Heart left ventricle (tissue), 13 donors: ENCODE data around the gene SPOCK1.

Source experiments
- CTCF ChIP-seq, 12 donors: fragments of 200-600 bp; sonication (generic) in 4 of 12; IDR thresholded peaks; one replicate each; pipeline versions ENCODE4 v1.5.0 to v1.8.0; 2018 to 2022; ENCODE audit warnings: antibody characterized with exemption in 12 of 12, mild to moderate bottlenecking in 5 of 12
- POLR2A ChIP-seq, 2 donors: fragments of 450-650 bp; IDR thresholded peaks; one replicate each; pipeline ENCODE4 v1.6.1; 2017; ENCODE audit warnings: antibody characterized with exemption in 2 of 2, mild to moderate bottlenecking in 2 of 2, moderate library complexity in 2 of 2
- donor health status: ischemic (EF 13 %, LVEDD 7.1; RV severe dilation, severe dysfunction).
- donor health status: DM: no; HTN: yes; CAD: no.
- donor health status: DM: no; HTN: no; CAD: no.
- donor health status: ischemic (EF 25% LVEDD 6.9; RV normal size, moderate dysfunction).
- donor health status: ischemic (EF 25% LVEDD 5.7; RV mildly dilated, moderate dysfunction).
- donor health status: ischemic (EF 35%, LVEDD 5.7; RV mildly dilated, moderate dysfunction).
- donor health status: nonischemic (EF 11% LVEDD 7.7; RV severe dilation, severe dysfunction).
- donor health status: DM: yes; HTN: yes; CAD: no.
- donor health status: PGD.
- donor health status: ischemic (EF 29% LVEDD 5.4; RV normal size, mild dysfunction).
- donor health status: nonischemic (EF 23%, LVEDD 6.1; RV moderate dilation, normal function).

- no peak for TF ChIP-seq CTCF (IDR thresholded peaks at IDR 0.05)
- TF ChIP-seq POLR2A (IDR thresholded peaks at IDR 0.05), result no peak
These were observed 442.4 kb downstream of the SPOCK1 start for GRCh38 chr5:137056676-137057075.
